ENCODE results near the gene PANX2.

Gene PANX2

DNA sequence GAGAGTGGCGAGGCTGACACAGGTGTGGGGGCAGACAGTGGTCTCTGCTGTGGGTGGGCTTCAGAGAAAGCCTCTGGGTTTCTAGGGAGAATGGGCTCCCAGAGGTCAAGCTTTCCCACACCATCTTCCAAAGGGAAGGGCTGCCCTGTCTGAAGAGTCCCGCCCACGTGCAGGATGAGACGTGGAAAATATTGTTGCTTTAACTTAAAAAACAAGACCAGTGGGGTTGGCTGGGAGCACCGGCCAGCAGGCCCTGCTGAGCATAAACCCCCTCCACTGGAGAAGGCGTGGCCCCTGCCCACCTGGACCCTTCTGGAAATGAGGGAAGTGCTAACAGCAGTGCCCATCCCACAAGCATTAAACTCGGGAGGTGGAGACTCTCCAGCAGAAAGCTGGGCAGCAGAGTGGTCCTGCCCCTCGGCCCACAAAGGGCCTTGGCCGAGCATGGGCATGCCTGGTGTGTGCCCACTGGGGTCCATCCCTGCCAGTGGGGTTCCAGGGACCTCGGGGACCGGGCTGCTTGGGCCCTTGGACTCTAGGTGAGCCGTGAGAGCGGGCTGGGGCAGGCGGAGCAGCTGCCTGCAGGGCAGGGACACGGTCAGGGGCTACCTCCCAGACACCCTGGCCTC, 45.6 kb downstream of the PANX2 start:
- no peak for DNase-seq

DNA sequence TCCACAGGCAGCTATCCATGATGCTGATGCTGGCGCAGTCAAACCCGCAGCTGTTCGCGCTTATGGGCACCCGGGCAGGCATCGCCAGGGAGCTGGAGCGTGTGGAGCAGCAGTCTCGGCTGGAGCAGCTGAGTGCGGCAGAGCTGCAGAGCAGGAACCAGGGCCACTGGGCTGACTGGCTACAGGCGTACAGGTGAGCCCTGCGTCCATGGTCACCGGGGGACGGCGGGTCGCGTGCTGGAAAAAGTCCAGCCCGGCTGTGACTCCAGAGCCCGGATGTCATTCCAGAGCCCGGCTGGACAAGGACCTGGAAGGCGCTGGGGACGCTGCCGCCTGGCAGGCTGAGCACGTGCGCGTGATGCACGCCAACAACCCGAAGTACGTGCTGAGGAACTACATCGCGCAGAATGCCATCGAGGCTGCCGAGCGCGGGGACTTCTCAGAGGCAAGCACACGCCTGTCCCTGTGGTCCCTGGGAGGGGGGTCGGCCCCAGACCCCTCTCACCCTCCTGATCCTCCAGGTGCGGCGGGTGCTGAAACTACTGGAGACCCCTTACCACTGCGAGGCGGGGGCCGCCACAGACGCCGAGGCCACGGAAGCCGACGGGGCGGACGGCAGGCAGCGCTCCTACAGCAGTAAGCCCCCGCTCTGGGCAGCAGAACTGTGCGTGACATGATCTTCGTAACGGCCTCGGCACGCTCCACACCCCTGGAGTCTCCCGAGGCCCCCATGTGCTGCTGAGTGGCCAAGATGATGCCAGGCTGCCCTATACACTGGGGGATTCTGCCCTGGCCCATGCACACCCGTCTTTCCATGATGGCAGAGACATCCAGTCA, 46.4 kb downstream of the PANX2 start:
- no peak for DNase-seq

DNA sequence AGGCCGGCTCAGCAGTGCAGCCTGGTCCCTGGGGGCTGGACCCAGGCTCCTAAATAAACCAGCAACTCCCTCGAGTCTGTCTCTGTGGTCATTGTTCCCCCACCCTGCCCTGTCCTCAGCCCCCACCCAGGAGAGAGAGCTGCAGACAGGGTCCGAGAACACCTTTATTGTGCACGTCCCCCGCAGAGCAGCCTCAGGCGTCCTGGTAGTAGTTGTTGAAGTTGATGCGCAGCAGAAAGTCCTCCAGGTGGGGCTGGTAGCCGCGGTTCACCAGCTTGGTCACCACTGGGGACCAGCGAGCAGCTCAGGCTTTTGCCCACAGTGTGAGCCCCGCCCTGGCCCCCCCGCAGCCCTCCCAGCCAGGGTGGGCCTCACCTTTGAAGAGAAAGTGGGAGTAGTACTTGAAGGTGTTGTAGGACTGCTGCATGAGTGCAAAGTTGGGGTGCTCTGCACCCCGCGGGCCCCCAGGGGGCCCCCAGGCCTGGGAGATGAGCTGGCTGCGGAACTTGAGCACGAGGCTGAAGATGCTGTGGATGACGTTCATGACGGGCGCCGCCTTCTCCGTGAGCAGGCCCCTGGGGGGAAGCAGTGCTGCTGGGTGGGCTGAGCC, 47.1 kb downstream of the PANX2 start:
- no peak for DNase-seq

DNA sequence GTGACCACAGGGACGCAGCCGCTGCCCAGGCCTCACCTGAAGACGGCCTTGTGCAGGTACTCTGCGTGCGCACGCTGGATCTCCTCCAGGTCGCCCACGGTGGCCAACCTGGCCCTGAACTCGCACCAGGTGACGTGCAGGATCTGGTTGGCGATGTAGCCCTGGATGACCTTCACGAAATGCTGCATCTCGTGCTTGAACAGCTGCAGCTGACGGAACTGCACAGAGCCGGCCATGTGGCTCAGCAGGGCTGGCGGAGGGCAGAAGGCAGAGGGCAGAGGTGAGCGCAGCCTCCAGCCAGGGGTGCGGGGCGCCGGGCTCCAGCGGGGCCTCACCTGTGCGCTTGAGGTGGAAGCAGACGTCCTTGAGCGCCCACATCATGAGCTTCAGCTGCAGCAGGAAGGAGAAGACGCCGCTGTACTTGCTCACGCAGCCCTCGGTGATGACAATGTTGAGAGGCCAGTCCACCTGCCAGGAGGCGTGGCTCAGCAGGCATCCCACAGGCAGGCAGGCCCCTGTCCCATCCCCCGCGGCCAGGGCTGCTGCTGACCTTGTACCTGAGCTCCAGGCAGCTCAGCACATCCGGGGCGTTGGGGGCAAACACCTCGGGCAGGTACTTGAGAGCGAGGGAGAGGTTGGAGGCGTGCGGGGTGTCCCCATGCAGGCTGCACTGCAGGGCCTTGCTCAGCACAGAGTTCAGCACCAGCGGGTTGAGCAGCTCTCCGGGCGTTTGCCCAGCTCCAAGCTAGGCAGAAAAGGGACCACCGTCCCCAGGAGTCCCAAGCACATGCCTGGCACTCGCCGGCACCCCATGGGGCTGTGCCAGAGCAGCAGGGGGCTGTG, 47.8 kb downstream of the PANX2 start:
- no peak for DNase-seq

GRCh38 chr22:50218996-50219727, 48.6 kb downstream of the PANX2 start:
- no peak for DNase-seq

GRCh38 chr22:50219800-50220602, 49.5 kb downstream of the PANX2 start:
- DNase-seq, result no peak

GRCh38 chr22:50220603-50221409, 50.3 kb downstream of the PANX2 start:
- DNase-seq, result no peak

GRCh38 chr22:50221410-50222300, 51.1 kb downstream of the PANX2 start:
- no peak for DNase-seq

GRCh38 chr22:50222508-50222907, 52.0 kb downstream of the PANX2 start:
- DNase-seq, result no peak

DNA sequence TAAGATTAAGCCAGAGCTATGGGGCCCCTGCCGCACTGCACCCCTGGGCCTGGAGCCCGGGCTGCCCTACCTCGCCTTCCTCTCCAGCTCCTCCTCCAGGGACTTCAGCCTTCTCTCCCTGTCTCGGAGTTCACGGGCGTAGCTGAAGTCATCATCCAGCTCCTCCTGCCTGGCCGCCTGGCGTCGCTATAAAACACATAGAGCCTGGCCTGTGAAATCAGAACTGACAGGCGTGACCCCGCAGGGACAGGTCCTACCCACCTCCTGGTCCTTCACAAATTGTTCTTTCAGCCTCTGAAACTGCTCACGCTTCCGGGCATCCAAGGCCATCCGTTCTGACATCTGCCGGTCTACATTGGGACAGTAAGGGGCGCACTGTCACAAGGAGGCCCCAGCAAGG, 53.5 kb downstream of the PANX2 start:
- no peak for DNase-seq

DNA sequence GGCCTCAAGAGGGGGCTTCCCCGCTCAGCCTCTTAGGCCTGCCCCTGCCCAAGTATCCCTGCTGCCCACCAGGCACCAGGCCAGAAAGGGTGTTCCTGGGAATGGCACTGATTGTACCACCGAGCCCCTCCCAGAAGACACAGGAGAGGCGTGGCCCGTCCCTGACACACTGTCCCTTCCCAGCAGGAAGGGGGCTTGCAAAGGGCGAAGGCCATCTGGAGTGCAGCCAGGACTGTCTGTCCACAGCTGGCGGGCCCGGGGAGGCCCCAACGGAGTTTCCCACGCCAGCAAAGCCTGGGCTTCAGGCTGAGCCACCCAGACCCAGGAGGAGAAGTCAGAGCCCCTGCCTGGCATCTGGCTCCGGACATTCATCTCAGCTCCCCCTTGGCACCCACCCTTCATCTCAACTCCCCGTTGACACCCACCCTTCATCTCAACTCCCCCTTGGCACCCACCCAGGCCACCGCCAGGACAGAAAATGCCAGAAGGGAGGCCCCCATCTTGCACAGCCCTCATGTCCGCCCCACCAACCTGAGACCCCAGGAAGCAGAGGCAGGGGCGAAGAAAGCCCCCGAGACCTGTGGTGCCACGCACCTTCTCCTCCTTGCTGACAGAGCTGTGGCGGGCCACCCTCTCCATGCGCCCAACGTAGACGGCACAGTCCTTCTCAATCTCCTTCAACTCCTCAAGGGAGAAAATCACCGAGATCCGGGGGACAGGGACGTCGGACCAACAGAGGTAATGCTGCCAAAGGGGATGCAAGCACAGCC, 54.9 kb downstream of the PANX2 start:
- no peak for DNase-seq

DNA sequence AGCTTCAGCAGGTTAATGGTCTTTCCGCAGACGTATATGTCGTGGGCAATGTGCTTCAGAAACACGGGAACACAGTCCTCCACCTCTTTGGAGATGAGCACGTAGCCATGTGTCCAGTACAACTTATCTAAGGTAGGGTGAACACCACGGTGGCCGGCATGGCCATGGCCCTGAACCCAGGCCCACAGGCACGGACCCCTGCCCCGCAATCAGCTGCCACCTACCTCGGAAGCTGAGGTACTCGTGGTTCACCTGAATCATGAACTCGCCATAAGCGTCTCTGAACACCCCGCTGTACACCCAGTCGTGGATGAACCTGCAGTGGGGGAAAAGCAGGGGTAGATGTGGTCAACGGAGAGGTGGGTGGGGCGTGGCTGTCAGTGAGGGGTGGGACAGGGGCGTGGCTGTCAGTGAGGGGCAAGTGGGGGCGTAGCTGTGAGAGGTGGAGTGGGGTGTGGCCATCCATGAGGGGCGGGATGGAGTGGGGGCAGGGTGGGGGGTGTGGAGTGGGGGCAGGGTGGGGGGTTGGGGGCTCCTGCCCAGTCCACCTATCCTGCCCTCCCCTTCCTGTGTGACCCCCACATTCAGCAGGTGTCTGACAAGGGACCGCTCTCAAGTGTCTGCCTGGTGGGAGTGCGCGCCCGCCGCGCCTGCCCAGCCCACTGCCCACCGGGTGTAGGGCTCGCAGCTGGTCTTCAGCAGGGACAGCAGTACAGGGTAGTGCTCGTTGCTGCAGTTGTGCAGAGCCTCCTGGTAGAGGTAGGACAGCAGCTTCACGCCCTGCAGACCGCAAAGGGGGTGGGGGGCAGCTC, 55.7 kb downstream of the PANX2 start:
- no peak for DNase-seq

DNA sequence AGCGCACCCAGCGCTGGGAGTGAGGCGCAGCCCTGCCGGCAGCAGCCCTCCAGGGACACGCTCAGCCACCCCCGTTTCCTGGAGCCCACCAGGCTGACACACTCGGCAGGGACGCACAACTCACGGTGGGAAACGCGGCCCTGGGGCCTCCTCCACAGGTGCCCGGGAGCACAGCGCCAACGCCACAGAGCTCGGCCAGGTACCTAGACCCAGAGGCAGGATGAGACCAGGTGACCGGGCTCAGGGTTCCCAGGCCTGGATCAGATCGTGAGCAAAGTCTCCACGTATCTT, 56.3 kb downstream of the PANX2 start:
- DNase-seq, result no peak

DNA sequence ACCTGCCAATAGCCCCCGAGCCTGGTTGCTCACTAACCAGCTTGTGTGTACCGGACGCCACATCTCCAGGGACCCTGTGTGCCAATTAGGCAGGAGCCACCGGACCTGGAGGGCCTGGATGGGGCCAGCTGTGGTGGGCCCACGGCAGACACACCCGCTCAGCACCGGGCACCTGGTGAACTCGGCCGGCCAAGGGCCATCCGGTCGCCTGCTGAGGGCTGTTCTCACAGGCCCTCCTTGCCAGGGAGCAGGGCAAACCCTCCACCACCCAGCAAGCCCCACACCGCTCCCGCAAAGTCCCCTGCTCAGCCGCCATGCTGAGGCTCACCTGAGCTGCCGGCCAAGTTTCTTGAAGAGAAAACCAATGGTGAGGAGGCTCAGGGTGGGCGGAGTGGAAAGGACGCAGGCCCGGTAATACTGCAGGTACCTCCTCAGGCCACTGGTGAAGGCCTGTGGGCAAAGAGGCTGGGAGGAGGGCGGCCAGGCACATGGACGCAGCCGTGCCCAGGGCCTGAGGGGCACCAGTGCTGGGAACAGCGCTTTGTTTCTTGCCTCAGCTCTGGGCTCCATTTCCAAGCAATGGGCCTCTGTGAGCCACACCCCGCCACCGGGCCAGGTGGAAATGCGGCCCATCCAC, 57.2 kb downstream of the PANX2 start:
- DNase-seq, result no peak

DNA sequence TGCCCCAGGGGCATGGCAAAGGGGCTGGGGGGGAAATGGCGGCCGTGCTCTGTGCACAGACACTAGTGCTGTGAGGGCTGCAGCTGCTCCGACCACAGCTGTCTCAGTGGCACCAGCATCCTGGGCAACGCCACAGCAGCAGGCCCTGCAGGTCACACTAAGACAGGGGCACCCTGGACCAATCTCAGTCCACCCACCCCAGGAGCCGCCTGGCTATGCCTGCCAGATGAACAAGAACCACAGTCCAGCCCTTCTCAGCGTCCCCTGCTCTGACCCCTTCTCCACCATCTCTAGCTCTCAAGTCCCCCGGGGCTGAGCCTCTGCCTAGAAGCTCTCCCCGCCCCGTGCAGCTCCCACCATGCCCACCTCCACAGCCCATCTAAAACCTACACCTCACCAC, 57.8 kb downstream of the PANX2 start:
- no peak for DNase-seq

- no peak for DNase-seq
These were observed 58.8 kb downstream of the PANX2 start for GRCh38 chr22:50229370-50229769.

All from central memory CD4-positive, alpha-beta T cell (primary cell).